Measurements from ENCODE around the gene MAP3K14.

DNA sequence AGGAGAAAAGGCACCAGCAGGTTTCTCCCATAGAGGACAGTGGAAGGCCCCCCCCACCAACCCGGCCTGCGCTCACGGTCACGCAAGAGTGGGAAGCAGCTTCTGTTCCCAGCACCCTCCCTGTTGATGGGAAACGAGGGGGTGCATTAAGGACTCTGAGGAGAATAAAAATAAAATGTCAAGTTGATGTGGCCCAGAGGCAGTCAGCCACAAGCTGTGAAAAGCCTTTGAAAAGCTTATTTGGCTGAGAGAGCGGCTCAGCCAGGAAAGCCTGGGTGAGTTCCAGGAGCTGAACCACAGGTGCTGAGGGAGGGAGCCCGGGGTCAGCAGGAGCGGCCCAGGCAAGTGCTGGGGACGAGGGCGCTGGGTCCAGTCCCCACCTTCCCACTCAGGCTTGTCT is 28.0 kb downstream of the MAP3K14 start:
- TF ChIP-seq, protein P1, sequence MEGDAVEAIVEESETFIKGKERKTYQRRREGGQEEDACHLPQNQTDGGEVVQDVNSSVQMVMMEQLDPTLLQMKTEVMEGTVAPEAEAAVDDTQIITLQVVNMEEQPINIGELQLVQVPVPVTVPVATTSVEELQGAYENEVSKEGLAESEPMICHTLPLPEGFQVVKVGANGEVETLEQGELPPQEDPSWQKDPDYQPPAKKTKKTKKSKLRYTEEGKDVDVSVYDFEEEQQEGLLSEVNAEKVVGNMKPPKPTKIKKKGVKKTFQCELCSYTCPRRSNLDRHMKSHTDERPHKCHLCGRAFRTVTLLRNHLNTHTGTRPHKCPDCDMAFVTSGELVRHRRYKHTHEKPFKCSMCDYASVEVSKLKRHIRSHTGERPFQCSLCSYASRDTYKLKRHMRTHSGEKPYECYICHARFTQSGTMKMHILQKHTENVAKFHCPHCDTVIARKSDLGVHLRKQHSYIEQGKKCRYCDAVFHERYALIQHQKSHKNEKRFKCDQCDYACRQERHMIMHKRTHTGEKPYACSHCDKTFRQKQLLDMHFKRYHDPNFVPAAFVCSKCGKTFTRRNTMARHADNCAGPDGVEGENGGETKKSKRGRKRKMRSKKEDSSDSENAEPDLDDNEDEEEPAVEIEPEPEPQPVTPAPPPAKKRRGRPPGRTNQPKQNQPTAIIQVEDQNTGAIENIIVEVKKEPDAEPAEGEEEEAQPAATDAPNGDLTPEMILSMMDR (conservative IDR thresholded peaks at IDR 0.05): no peak
- no peak for TF ChIP-seq EZH2 (IDR thresholded peaks at IDR 0.05; ENCODE audit: low read depth)
